ENCODE data around the gene VPS41.

The VPS41 gene

GRCh38 chr7:38905056-38905759, 3.8 kb downstream of the VPS41 start:
- DNase-seq = no peak

- DNase-seq = no peak
Measured at GRCh38 chr7:38903057-38903456, 5.9 kb downstream of the VPS41 start.

- no peak for DNase-seq
Measured at GRCh38 chr7:38902449-38902848, 6.5 kb downstream of the VPS41 start.

- DNase-seq = no peak
Measured at GRCh38 chr7:38893061-38893460, 15.9 kb downstream of the VPS41 start.

- DNase-seq = no peak
Measured at GRCh38 chr7:38890597-38890996, 18.4 kb downstream of the VPS41 start.

GRCh38 chr7:38889872-38890432, 19.0 kb downstream of the VPS41 start:
- DNase-seq = no peak

GRCh38 chr7:38889079-38889478, 19.9 kb downstream of the VPS41 start:
- no peak for DNase-seq

GRCh38 chr7:38886265-38886664, 22.7 kb downstream of the VPS41 start:
- no peak for DNase-seq

GRCh38 chr7:38883706-38884105, 25.3 kb downstream of the VPS41 start:
- DNase-seq = no peak

GRCh38 chr7:38881947-38882684, 26.9 kb downstream of the VPS41 start:
- no peak for DNase-seq

GRCh38 chr7:38881015-38881414, 28.0 kb downstream of the VPS41 start:
- no peak for DNase-seq

- no peak for DNase-seq
Measured at GRCh38 chr7:38880454-38880853, 28.5 kb downstream of the VPS41 start.

GRCh38 chr7:38880035-38880434, 29.0 kb downstream of the VPS41 start:
- no peak for DNase-seq

GRCh38 chr7:38878694-38879457, 30.1 kb downstream of the VPS41 start:
- DNase-seq = no peak

- no peak for DNase-seq
Measured at GRCh38 chr7:38873433-38873832, 35.6 kb downstream of the VPS41 start.

GRCh38 chr7:38872202-38872601, 36.8 kb downstream of the VPS41 start:
- DNase-seq = no peak

GRCh38 chr7:38870147-38870546, 38.8 kb downstream of the VPS41 start:
- no peak for DNase-seq

- DNase-seq = no peak
Measured at GRCh38 chr7:38863601-38864291, 45.2 kb downstream of the VPS41 start.

- no peak for DNase-seq
Measured at GRCh38 chr7:38862666-38863065, 46.3 kb downstream of the VPS41 start.

- no peak for DNase-seq
Measured at GRCh38 chr7:38858259-38858884, 50.6 kb downstream of the VPS41 start.

GRCh38 chr7:38855867-38856266, 53.1 kb downstream of the VPS41 start:
- DNase-seq = no peak

GRCh38 chr7:38855386-38855785, 53.6 kb downstream of the VPS41 start:
- DNase-seq = no peak

Data from activated gamma-delta T cell (primary cell).